GM23338 (cell line): ENCODE measurements around the gene PKN3. TPM values are rescaled to one million over a fixed set of nuclear protein-coding genes. Genes with fewer than 3 reads are reported as not detected.

Source experiments
- ATAC-seq: fragments of 200-7000 bp; cut with Tn5 transposase; 3 replicates; pipeline ENCODE4 v1.9.1; 2020
- DNase-seq: peaks from one replicate; pipeline ENCODE4 v3.0.0-alpha.2; 2015; ENCODE audit warnings: low spot score
- H2AFZ ChIP-seq: fragments of 200-600 bp; sonication (generic); 2 replicates; pipeline ENCODE4 v1.8.0; 2016; ENCODE audit warnings: antibody characterized with exemption, mild to moderate bottlenecking, moderate library complexity
- H3F3A ChIP-seq: fragments of 200-600 bp; sonication (generic); replicated peaks from 2 replicates; pipeline ENCODE4 v1.8.0; 2017; ENCODE audit warnings: antibody characterized with exemption, mixed run types, low read depth
- H3K27ac ChIP-seq: fragments of 200-600 bp; sonication (generic); 2 replicates; pipeline ENCODE4 v1.6.1; 2016; ENCODE audit warnings: low read depth
- H3K27me3 ChIP-seq: fragments of 200-600 bp; sonication (generic); 2 replicates; pipeline ENCODE4 v1.8.0; 2016; ENCODE audit warnings: mild to moderate bottlenecking, mixed run types, moderate library complexity; ENCODE audit not compliant: insufficient read depth
- H3K36me3 ChIP-seq: fragments of 200-600 bp; sonication (generic); 2 replicates; pipeline ENCODE4 v1.8.0; 2016; ENCODE audit warnings: mild to moderate bottlenecking; ENCODE audit not compliant: insufficient read depth
- H3K4me1 ChIP-seq: fragments of 200-600 bp; sonication (generic); 2 replicates; pipeline ENCODE4 v1.8.0; 2016; ENCODE audit warnings: mild to moderate bottlenecking, moderate library complexity; ENCODE audit not compliant: insufficient read depth
- H3K4me2 ChIP-seq: fragments of 200-600 bp; sonication (generic); 2 replicates; pipeline ENCODE4 v1.7.1; 2017; ENCODE audit warnings: mixed run types
- H3K4me3 ChIP-seq: fragments of 200-600 bp; sonication (generic); 2 replicates; pipeline ENCODE4 v1.6.1; 2016; ENCODE audit warnings: mixed run types
- H3K79me2 ChIP-seq: fragments of 200-600 bp; sonication (generic); replicated peaks from 2 replicates; pipeline ENCODE4 v1.8.0; 2017; ENCODE audit warnings: mild to moderate bottlenecking; ENCODE audit not compliant: insufficient read depth
- H3K9me2 ChIP-seq: fragments of 200-600 bp; sonication (generic); 2 replicates; pipeline ENCODE4 v1.8.0; 2017; ENCODE audit not compliant: insufficient read depth
- H4K20me1 ChIP-seq: fragments of 200-600 bp; sonication (generic); replicated peaks from 2 replicates; pipeline ENCODE4 v1.8.0; 2017; ENCODE audit warnings: mild to moderate bottlenecking; ENCODE audit not compliant: insufficient read depth
- H3K27ac Mint-ChIP-seq: 2 replicates; pipeline ENCODE4 v1.8.0; 2020; ENCODE audit warnings: inconsistent platforms, mild to moderate bottlenecking, moderate library complexity, mixed read lengths
- H3K27me3 Mint-ChIP-seq: 3 replicates; pipeline ENCODE4 v1.8.0; 2022; ENCODE audit warnings: low read depth, mild to moderate bottlenecking, moderate library complexity, mixed read lengths, inconsistent platforms; ENCODE audit not compliant: insufficient read depth, poor library complexity
- H3K36me3 Mint-ChIP-seq: 3 replicates; pipeline ENCODE4 v1.8.0; 2021; ENCODE audit warnings: low read depth, mild to moderate bottlenecking, inconsistent platforms, moderate library complexity, mixed read lengths
- H3K4me1 Mint-ChIP-seq: 3 replicates; pipeline ENCODE4 v1.8.0; 2020; ENCODE audit warnings: mild to moderate bottlenecking, inconsistent platforms, mixed read lengths
- H3K4me3 Mint-ChIP-seq: 3 replicates; pipeline ENCODE4 v1.8.0; 2021; ENCODE audit warnings: moderate library complexity, mild to moderate bottlenecking, inconsistent platforms, mixed read lengths
- H3K9me3 Mint-ChIP-seq: 3 replicates; pipeline ENCODE4 v1.8.0; 2020; ENCODE audit warnings: moderate library complexity, mild to moderate bottlenecking, inconsistent platforms, mixed read lengths
- CREB1 ChIP-seq: fragments of 250-450 bp; sonication (Bioruptor Pico); IDR thresholded peaks from 2 replicates; pipeline ENCODE4 v1.5.0; 2020; ENCODE audit warnings: low read depth, mild to moderate bottlenecking, moderate library complexity
- CTCF ChIP-seq, 2 experiments: fragments of 200-600 bp in 1 of 2; sonication (generic) in 1 of 2; conservative IDR thresholded peaks; 2 replicates each; pipeline versions ENCODE4 v1.5.1 to v1.6.1; 2016 to 2017; ENCODE audit warnings: antibody characterized with exemption in 2 of 2, low read depth in 2 of 2, mild to moderate bottlenecking in 2 of 2, moderate library complexity in 1 of 2
- ETS1 ChIP-seq: IDR thresholded peaks from 2 replicates; pipeline ENCODE4 v1.6.1; 2016; ENCODE audit warnings: antibody characterized with exemption
- EZH2 ChIP-seq: fragments of 200-600 bp; sonication (generic); IDR thresholded peaks from one replicate; pipeline ENCODE4 v1.8.0; 2017; ENCODE audit warnings: antibody characterized with exemption, mild to moderate bottlenecking, low read depth; ENCODE audit not compliant: unreplicated experiment
- EZH2phosphoT487 ChIP-seq: fragments of 200-600 bp; sonication (generic); IDR thresholded peaks from one replicate; pipeline ENCODE4 v1.8.1; 2018; ENCODE audit warnings: antibody characterized with exemption; ENCODE audit not compliant: unreplicated experiment
- JUNB ChIP-seq: IDR thresholded peaks from one replicate; pipeline ENCODE4 v1.6.1; 2016; ENCODE audit warnings: antibody characterized with exemption; ENCODE audit not compliant: unreplicated experiment
- NANOG ChIP-seq: IDR thresholded peaks from 2 replicates; pipeline ENCODE4 v1.6.1; 2016; ENCODE audit warnings: antibody characterized with exemption, borderline replicate concordance
- POLR2AphosphoS5 ChIP-seq: IDR thresholded peaks from 2 replicates; pipeline ENCODE4 v1.6.1; 2016; ENCODE audit warnings: antibody characterized with exemption, low read depth
- REST ChIP-seq: IDR thresholded peaks from one replicate; pipeline ENCODE4 v1.6.1; 2018; ENCODE audit warnings: antibody characterized with exemption; ENCODE audit not compliant: unreplicated experiment
- STAT1 ChIP-seq: IDR thresholded peaks from one replicate; pipeline ENCODE4 v1.6.1; 2016; ENCODE audit warnings: antibody characterized with exemption; ENCODE audit not compliant: unreplicated experiment
- ZNF114 ChIP-seq: fragments of 250-450 bp; sonication (Bioruptor Pico); IDR thresholded peaks from 2 replicates; pipeline ENCODE4 v1.5.0; 2020; ENCODE audit warnings: mild to moderate bottlenecking, moderate library complexity
- ZNF331 ChIP-seq: fragments of 250-450 bp; sonication (Bioruptor Pico); IDR thresholded peaks from 2 replicates; pipeline ENCODE4 v1.5.0; 2020; ENCODE audit warnings: low read depth, mild to moderate bottlenecking, moderate library complexity
- polyA plus RNA-seq: library from polyadenylated mRNA; unstranded; fragments of >200 nt; fragmentation: Nextera tagmentation; extraction: Ambion mirVana; gene quantifications from 2 replicates; pipeline ENCODE4 v1.2.1, GENCODE V29; 2016
- total RNA-seq: library from RNA; depleted of rRNA; stranded (reverse); fragments of >200 nt; shearing (Covaris generic); gene quantifications from 2 replicates; pipeline ENCODE4 v1.2.3, GENCODE V29; 2014
- TF ChIP-seq, protein P1 (sequence below): fragments of 250-450 bp; sonication (Bioruptor Pico); IDR thresholded peaks from 2 replicates; pipeline ENCODE4 v1.5.0; 2020; ENCODE audit warnings: mild to moderate bottlenecking, moderate library complexity

PKN3 gene
- total and polyA plus RNA-seq, 2 experiments from 2014 or later, result 6.2 to 17.7 TPM

DNA sequence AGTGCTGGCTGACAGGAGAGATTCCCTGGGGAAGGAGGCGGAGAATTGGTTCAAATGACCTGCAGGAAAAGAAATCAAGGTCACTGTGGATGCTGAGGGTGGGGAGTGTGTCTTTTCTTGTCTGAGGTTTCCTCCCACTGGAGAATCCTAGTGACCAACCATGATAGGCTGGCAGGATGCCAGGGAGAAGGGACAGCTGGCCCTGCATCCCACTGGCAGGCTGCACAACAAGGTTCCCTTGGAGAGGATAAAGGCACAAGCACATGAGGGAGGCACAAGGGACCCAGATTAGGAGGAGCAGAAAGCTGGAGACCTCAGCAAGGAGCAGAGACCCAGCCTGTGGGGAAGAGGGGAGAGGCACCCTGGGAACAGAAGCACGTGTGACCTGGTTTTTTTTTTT, 33.1 kb downstream of the PKN3 start:
- Histone ChIP-seq H3K27ac (no peak overlapping the region), H3K4me2 (no peak overlapping the region), H3K4me1 (no peaks in the 10 kb centered on the region), H3K9me2 (no peaks in the 10 kb centered on the region), H4K20me1 (no peaks in the 10 kb centered on the region), H3K79me2 (no peaks in the 10 kb centered on the region), H3K36me3 (no peaks in the 10 kb centered on the region), H2AFZ (no peak overlapping the region), H3K4me3 (no peak overlapping the region), H3F3A (peaks cover 4% of the 10 kb centered on the region; the same call in 1 of the 2 replicates), H3K27me3 (no peaks in the 10 kb centered on the region)
- Mint-ChIP-seq H3K4me1 (peaks cover 5% of the 10 kb centered on the region; the same call in 2 of the 3 replicates), H3K9me3 (no peaks in the 10 kb centered on the region), H3K27ac (no peak overlapping the region), H3K27me3 (peaks cover 12% of the 10 kb centered on the region), H3K36me3 (peaks cover 21% of the 10 kb centered on the region; the same call in 2 of the 3 replicates), H3K4me3 (no peak overlapping the region)
- no peak for DNase-seq
- no peak for ATAC-seq
- TF ChIP-seq CTCF (conservative IDR thresholded peaks at IDR 0.05; ENCODE audit: low read depth in 2 of 2) (no peak), POLR2AphosphoS5 (no peak), CREB1 (CRISPR knock-in tag) (no peak), JUNB (no peak), ZNF114 (no peak), NANOG (no peak), STAT1 (no peak), ZNF331 (CRISPR knock-in tag) (no peak), EZH2phosphoT487 (no peak), REST (no peak), EZH2 (no peak), ETS1 (no peak)
- TF ChIP-seq, protein P1, sequence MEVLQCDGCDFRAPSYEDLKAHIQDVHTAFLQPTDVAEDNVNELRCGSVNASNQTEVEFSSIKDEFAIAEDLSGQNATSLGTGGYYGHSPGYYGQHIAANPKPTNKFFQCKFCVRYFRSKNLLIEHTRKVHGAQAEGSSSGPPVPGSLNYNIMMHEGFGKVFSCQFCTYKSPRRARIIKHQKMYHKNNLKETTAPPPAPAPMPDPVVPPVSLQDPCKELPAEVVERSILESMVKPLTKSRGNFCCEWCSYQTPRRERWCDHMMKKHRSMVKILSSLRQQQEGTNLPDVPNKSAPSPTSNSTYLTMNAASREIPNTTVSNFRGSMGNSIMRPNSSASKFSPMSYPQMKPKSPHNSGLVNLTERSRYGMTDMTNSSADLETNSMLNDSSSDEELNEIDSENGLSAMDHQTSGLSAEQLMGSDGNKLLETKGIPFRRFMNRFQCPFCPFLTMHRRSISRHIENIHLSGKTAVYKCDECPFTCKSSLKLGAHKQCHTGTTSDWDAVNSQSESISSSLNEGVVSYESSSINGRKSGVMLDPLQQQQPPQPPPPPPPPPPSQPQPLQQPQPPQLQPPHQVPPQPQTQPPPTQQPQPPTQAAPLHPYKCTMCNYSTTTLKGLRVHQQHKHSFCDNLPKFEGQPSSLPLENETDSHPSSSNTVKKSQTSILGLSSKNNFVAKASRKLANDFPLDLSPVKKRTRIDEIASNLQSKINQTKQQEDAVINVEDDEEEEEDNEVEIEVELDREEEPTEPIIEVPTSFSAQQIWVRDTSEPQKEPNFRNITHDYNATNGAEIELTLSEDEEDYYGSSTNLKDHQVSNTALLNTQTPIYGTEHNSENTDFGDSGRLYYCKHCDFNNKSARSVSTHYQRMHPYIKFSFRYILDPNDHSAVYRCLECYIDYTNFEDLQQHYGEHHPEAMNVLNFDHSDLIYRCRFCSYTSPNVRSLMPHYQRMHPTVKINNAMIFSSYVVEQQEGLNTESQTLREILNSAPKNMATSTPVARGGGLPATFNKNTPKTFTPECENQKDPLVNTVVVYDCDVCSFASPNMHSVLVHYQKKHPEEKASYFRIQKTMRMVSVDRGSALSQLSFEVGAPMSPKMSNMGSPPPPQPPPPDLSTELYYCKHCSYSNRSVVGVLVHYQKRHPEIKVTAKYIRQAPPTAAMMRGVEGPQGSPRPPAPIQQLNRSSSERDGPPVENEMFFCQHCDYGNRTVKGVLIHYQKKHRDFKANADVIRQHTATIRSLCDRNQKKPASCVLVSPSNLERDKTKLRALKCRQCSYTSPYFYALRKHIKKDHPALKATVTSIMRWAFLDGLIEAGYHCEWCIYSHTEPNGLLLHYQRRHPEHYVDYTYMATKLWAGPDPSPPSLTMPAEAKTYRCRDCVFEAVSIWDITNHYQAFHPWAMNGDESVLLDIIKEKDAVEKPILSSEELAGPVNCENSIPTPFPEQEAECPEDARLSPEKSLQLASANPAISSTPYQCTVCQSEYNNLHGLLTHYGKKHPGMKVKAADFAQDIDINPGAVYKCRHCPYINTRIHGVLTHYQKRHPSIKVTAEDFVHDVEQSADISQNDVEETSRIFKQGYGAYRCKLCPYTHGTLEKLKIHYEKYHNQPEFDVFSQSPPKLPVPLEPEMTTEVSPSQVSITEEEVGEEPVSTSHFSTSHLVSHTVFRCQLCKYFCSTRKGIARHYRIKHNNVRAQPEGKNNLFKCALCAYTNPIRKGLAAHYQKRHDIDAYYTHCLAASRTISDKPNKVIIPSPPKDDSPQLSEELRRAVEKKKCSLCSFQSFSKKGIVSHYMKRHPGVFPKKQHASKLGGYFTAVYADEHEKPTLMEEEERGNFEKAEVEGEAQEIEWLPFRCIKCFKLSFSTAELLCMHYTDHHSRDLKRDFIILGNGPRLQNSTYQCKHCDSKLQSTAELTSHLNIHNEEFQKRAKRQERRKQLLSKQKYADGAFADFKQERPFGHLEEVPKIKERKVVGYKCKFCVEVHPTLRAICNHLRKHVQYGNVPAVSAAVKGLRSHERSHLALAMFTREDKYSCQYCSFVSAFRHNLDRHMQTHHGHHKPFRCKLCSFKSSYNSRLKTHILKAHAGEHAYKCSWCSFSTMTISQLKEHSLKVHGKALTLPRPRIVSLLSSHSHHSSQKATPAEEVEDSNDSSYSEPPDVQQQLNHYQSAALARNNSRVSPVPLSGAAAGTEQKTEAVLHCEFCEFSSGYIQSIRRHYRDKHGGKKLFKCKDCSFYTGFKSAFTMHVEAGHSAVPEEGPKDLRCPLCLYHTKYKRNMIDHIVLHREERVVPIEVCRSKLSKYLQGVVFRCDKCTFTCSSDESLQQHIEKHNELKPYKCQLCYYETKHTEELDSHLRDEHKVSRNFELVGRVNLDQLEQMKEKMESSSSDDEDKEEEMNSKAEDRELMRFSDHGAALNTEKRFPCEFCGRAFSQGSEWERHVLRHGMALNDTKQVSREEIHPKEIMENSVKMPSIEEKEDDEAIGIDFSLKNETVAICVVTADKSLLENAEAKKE (CRISPR knock-in tag), result no peak
